ENCODE results near the gene TBX10. TPM values are rescaled to one million over a fixed set of nuclear protein-coding genes. Genes with fewer than 3 reads are reported as not detected.
"Not testable (repeated sequence)": the region's sequence is repeated elsewhere in the genome, so short reads cannot be mapped to it uniquely, and the experiment has no call there.

The TBX10 gene
- polyA plus RNA-seq, 1 experiment: not detected

DNA sequence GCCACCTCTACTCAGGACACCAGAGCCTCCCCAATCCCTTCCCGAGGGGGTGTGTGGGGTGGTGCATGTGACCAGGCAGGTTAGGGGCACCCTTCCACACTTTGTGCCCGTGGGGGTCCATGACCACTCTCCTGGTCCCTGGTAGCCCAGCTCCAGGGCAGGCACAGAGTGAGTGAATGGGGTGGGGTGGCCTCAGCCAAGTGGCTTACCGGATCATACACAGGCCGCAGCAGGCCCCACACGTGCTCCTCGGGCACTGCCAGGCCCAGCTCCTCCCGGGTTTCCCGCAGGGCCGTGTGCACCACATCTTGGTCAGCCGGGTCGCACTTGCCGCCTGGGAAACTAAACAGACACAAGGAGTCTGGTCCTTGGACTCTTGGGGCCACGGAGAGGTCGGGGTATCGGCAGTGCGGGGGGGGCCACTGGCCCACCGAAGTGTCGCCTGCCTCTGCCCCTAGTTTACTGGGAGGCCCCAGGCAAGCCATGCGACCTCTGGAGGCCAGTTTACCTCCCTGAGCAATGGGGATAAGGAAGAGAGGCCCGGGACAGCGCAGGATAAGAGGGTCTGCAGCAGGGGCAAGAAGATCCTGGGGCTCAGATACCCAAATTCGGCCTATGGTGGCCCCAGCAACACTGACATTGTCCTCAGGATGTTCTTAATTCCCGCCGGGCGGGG lies 10.7 kb downstream of the TBX10 start:
- CTCF ChIA-PET: interaction anchor here (0.6 to 7.2 kb wide), 12 partner anchors 11 to 120 kb away, joined by 3 to 88 read pairs (median 4); partner anchors contain the start of genes ACY3 and TBX10
- TF ChIP-seq, protein P1, sequence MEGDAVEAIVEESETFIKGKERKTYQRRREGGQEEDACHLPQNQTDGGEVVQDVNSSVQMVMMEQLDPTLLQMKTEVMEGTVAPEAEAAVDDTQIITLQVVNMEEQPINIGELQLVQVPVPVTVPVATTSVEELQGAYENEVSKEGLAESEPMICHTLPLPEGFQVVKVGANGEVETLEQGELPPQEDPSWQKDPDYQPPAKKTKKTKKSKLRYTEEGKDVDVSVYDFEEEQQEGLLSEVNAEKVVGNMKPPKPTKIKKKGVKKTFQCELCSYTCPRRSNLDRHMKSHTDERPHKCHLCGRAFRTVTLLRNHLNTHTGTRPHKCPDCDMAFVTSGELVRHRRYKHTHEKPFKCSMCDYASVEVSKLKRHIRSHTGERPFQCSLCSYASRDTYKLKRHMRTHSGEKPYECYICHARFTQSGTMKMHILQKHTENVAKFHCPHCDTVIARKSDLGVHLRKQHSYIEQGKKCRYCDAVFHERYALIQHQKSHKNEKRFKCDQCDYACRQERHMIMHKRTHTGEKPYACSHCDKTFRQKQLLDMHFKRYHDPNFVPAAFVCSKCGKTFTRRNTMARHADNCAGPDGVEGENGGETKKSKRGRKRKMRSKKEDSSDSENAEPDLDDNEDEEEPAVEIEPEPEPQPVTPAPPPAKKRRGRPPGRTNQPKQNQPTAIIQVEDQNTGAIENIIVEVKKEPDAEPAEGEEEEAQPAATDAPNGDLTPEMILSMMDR (IDR thresholded peaks at IDR 0.05; ENCODE audit: insufficient read depth, low read depth, low read length): no peak
- no peak for DNase-seq (ENCODE audit: low read depth)
- POLR2A ChIA-PET: no interaction called here
- peak overlapping the region; percentile 71 for H3K4me3 ChIP-seq (ENCODE audit: low read depth, low read length)
- no peaks in the 10 kb centered on the region for H3K36me3 ChIP-seq (ENCODE audit: control insufficient read depth, insufficient read depth, low read length)
- no peaks in the 10 kb centered on the region for H3K27me3 ChIP-seq (ENCODE audit: control insufficient read depth, insufficient read depth, low read length)

DNA sequence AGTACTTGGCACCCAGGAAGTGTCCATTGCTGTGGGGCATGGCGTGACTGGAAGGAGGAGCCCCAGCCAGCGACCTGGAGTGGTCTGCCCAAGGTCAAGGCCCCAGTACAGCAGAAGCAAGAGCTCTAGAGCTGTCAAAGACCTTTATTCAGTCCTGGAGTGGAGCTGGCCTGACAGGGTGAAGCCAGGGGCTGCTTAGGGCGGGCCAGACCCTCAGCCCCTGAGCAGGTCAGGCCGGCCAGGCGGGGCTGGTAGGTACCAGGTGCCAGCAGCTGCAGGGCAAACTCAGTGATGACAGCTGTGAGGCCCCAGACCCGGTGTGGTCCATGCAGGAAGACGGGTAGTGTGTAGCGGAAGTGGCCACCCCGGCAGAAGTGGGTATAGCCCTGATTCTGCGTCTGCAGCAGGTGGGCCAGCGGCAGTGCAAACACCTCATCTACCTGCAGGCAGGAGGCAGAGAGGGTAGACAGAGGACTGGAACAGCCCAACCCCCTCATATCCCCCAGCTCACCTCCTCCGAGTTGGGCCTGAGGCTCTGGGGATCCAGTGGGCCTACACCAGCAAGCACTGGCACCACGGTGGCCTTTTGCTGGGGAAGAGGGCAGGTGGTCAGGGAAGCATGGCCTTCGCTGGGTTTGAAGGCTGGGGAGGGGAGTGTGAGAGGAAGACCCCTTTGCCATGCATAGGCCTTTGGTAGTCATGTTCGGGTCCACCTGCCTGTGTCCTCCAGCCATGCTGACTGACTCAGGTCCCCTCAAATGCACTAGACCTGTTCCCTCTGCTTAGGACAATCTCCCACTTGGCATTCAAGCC lies 11.5 kb downstream of the TBX10 start:
- CTCF ChIA-PET: interaction anchor here (1.0 to 7.2 kb wide), 5 partner anchors 12 to 30 kb away, joined by 3 to 88 read pairs (median 48); partner anchors contain the start of genes ACY3 and TBX10
- TF ChIP-seq, protein P1 (IDR thresholded peaks at IDR 0.05; ENCODE audit: insufficient read depth, low read depth, low read length): no peak
- POLR2A ChIA-PET: no interaction called here
- no peak for DNase-seq (ENCODE audit: low read depth)
- H3K4me3 ChIP-seq (ENCODE audit: low read depth, low read length): no peak overlapping the region
- no peaks in the 10 kb centered on the region for H3K27me3 ChIP-seq (ENCODE audit: control insufficient read depth, insufficient read depth, low read length)
- no peaks in the 10 kb centered on the region for H3K36me3 ChIP-seq (ENCODE audit: control insufficient read depth, insufficient read depth, low read length)

DNA sequence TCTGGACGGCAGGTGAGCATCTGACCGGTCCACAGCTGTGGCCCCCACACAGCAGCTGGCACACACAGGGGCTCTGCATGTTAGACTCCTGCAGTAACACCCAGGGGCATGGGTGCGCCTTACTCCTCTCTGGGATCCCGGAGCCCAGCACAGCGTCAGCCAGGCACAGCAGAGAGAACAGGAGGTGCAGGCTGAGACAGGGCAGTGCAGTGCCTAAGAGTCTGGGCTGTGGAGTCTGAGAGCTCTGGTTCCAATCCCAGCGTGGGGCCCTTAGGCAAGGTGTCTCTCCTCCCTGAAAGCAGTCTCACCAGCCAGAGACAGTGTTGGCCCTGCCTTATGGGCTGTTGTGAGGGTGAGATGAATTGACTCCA lies 12.1 kb downstream of the TBX10 start:
- no peaks in the 10 kb centered on the region for H3K27me3 ChIP-seq (ENCODE audit: control insufficient read depth, insufficient read depth, low read length)
- H3K4me3 ChIP-seq (ENCODE audit: low read depth, low read length): no peak overlapping the region
- no peaks in the 10 kb centered on the region for H3K36me3 ChIP-seq (ENCODE audit: control insufficient read depth, insufficient read depth, low read length)
- TF ChIP-seq, protein P1 (IDR thresholded peaks at IDR 0.05; ENCODE audit: insufficient read depth, low read depth, low read length): no peak
- CTCF ChIA-PET: interaction anchor here (1.2 to 6.3 kb wide), 2 partner anchors 11 to 18 kb away, joined by 3 to 88 read pairs; no protein-coding TSS in a partner anchor
- no peak for DNase-seq (ENCODE audit: low read depth)
- POLR2A ChIA-PET: no interaction called here

DNA sequence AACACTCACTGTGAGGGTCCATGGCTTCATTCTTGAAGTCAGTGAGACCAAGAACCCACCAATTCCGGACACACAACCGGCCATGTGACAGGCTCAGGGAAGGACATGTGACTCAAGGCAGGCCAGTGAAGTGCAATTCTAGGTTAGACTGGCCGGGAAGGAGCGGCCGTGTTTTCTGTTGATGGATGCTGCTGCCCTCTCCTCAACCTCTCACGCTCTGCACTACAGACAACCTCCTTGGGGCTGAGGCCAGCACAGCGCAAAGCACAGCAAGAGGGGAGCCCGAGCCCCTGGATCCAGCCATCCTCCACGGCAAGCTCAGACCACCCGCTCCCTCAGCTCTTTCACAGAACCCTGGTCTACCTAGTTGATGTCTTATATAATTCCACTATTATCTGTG lies 12.6 kb downstream of the TBX10 start:
- CTCF ChIA-PET: interaction anchor here (1.2 to 6.3 kb wide), 2 partner anchors 11 to 18 kb away, joined by 3 to 88 read pairs; no protein-coding TSS in a partner anchor
- Histone ChIP-seq H3K27me3 (ENCODE audit: control insufficient read depth, insufficient read depth, low read length) (no peaks in the 10 kb centered on the region), H3K36me3 (ENCODE audit: control insufficient read depth, insufficient read depth, low read length) (no peaks in the 10 kb centered on the region), H3K4me3 (ENCODE audit: low read depth, low read length) (no peak overlapping the region)
- POLR2A ChIA-PET: no interaction called here
- TF ChIP-seq, protein P1 (IDR thresholded peaks at IDR 0.05; ENCODE audit: insufficient read depth, low read depth, low read length): no peak
- no peak for DNase-seq (ENCODE audit: low read depth)

DNA sequence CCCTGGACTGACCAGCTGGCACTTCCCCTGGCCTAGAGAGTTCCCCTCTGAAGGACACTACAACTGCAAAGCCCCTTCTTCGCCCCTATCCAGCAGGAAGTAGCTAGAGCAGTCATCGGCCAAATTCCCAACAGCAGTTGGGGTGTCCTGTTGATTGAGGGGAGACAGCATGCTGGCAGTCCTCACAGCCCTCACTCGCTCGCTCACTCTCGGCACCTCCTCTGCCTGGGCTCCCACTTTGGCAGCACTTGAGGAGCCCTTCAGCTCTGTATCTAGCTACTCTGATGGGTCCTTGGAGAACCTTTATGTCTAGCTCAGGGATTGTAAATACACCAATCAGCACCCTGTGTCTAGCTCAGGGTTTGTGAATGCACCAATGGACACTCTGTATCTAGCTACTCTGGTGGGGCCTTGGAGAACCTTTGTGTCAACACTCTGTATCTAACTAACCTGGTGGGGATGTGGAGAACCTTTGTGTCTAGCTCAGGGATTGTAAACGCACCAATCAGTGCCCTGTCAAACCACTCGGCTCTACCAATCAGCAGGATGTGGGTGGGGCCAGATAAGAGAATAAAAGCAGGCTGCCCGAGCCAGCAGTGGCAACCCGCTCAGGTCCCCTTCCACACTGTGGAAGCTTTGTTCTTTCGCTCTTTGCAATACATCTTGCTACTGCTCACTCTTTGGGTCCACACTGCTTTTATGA lies 13.3 kb downstream of the TBX10 start:
- H3K27me3 ChIP-seq (ENCODE audit: control insufficient read depth, insufficient read depth, low read length); POLR2A ChIA-PET; H3K36me3 ChIP-seq (ENCODE audit: control insufficient read depth, insufficient read depth, low read length); DNase-seq (ENCODE audit: low read depth); H3K4me3 ChIP-seq (ENCODE audit: low read depth, low read length): not testable (repeated sequence)
- CTCF ChIA-PET: interaction anchor here (1.2 to 6.3 kb wide), 2 partner anchors 10 to 17 kb away, joined by 3 to 88 read pairs; no protein-coding TSS in a partner anchor

DNA sequence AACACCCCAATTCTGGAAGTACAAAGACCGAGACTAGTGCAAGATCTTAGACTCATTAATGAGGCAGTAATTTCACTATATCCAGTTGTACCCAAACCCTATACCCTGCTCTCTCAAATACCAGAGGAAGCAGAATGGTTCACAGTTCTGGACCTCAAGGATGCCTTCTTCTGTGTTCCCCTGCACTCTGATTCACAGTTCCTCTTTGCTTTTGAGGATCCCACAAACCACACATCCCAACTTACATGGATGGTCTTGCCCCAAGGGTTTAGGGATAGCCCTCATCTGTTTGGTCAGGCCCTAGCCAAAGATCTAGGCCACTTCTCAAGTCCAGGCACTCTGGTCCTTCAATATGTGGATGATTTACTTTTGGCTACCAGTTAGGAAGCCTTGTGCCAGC lies 15.8 kb downstream of the TBX10 start:
- DNase-seq (ENCODE audit: low read depth); CTCF ChIA-PET; H3K27me3 ChIP-seq (ENCODE audit: control insufficient read depth, insufficient read depth, low read length); POLR2A ChIA-PET; H3K36me3 ChIP-seq (ENCODE audit: control insufficient read depth, insufficient read depth, low read length); H3K4me3 ChIP-seq (ENCODE audit: low read depth, low read length): not testable (repeated sequence)

DNA sequence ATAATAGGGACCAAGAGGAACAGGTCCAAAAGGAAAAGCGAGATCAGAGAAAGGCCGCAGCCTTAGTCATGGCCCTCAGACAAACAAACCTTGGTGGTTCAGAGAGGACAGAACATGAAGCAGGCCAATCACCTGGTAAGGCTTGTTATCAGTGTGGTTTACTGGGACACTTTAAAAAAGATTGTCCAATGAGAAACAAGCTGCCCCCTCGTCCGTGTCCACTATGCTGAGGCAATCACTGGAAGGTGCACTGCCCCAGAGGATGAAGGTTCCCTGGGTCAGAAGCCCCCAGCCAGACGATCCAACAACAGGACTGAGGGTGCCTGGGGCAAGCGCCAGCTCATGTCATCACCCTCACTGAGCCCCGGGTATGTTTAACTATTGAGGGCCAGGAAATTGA lies 16.7 kb downstream of the TBX10 start:
- CTCF ChIA-PET; H3K27me3 ChIP-seq (ENCODE audit: control insufficient read depth, insufficient read depth, low read length); POLR2A ChIA-PET; H3K4me3 ChIP-seq (ENCODE audit: low read depth, low read length); DNase-seq (ENCODE audit: low read depth); H3K36me3 ChIP-seq (ENCODE audit: control insufficient read depth, insufficient read depth, low read length): not testable (repeated sequence)

DNA sequence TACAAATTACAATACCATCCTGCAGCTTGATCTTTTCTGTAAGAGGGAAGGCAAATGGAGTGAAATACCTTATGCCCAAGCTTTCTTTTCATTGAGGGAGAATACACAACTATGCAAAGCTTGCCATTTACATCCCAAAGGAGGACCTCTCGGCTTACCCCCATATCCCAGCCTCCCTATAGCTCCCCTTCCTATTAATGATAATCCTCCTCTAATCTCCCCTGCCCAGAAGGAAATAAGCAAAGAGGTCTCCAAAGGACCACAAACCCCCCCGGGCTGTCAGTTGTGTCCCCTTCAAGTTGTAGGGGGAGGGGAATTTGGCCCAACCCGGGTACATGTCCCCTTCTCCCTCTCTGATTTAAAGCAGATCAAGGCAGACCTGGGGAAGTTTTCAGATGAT lies 17.6 kb downstream of the TBX10 start:
- DNase-seq (ENCODE audit: low read depth); CTCF ChIA-PET; H3K27me3 ChIP-seq (ENCODE audit: control insufficient read depth, insufficient read depth, low read length); H3K4me3 ChIP-seq (ENCODE audit: low read depth, low read length); H3K36me3 ChIP-seq (ENCODE audit: control insufficient read depth, insufficient read depth, low read length); POLR2A ChIA-PET: not testable (repeated sequence)

Data from BJ (cell line).